NCI-H2171 treated with DMSO at 0.1 percent for 48 hours (cell line): ENCODE results near the gene SRCIN1.
"Not testable (repeated sequence)": the region's sequence is repeated elsewhere in the genome, so short reads cannot be mapped to it uniquely, and the experiment has no call there.

Source experiments
- DNase-seq: peaks from one replicate; lab custom pipeline; 2025; lab: John Stamatoyannopoulos, UW

The SRCIN1 gene

GRCh38 chr17:38605841-38606645 lies at the start of gene SRCIN1:
TSS of gene SRCIN1 (minus strand) at chr17:38605952. CDS start at chr17:38605705, 247 bp downstream.
- peak; percentile 69 for DNase-seq

- DNase-seq: peak; percentile 45
Measured at GRCh38 chr17:38654411-38655398, 49.0 kb upstream of the SRCIN1 start.

- no peak for DNase-seq
Measured at GRCh38 chr17:38653679-38654078, 47.9 kb upstream of the SRCIN1 start.

- no peak for DNase-seq
Measured at GRCh38 chr17:38653230-38653629, 47.5 kb upstream of the SRCIN1 start.

- not testable (repeated sequence) for DNase-seq
Measured at GRCh38 chr17:38650653-38651173, 45.0 kb upstream of the SRCIN1 start.

- DNase-seq: peak; percentile 63
Measured at GRCh38 chr17:38637951-38638350, 32.2 kb upstream of the SRCIN1 start.

GRCh38 chr17:38636054-38636453 lies 30.3 kb upstream of the SRCIN1 start:
- no peak for DNase-seq

- DNase-seq: no peak
Measured at GRCh38 chr17:38632334-38632733, 26.6 kb upstream of the SRCIN1 start.

- peak; percentile 73 for DNase-seq
Measured at GRCh38 chr17:38628441-38628840, 22.7 kb upstream of the SRCIN1 start.

GRCh38 chr17:38627957-38628356 lies 22.2 kb upstream of the SRCIN1 start:
- no peak for DNase-seq

GRCh38 chr17:38626606-38627226 lies 21.0 kb upstream of the SRCIN1 start:
- DNase-seq: not testable (repeated sequence)

GRCh38 chr17:38625482-38625881 lies 19.7 kb upstream of the SRCIN1 start:
- DNase-seq: no peak

GRCh38 chr17:38624782-38625355 lies 19.1 kb upstream of the SRCIN1 start:
- not testable (repeated sequence) for DNase-seq

GRCh38 chr17:38621538-38621937 lies 15.8 kb upstream of the SRCIN1 start:
- DNase-seq: no peak

- peak; percentile 26 for DNase-seq
Measured at GRCh38 chr17:38620551-38621277, 15.0 kb upstream of the SRCIN1 start.

GRCh38 chr17:38619937-38620550 lies 14.3 kb upstream of the SRCIN1 start:
- DNase-seq: no peak

GRCh38 chr17:38619451-38619795 lies 13.7 kb upstream of the SRCIN1 start:
- DNase-seq: no peak

GRCh38 chr17:38617967-38618760 lies 12.4 kb upstream of the SRCIN1 start:
- DNase-seq: peak; percentile 89

- DNase-seq: peak; percentile 98
Measured at GRCh38 chr17:38617074-38617860, 11.5 kb upstream of the SRCIN1 start.
